Effector CD8-positive, alpha-beta T cell (primary cell): ENCODE measurements around the gene SCN5A.
"Not testable (repeated sequence)": the region's sequence is repeated elsewhere in the genome, so short reads cannot be mapped to it uniquely, and the experiment has no call there.

Experiments
- DNase-seq: peaks from one replicate; lab custom pipeline; 2025; lab: John Stamatoyannopoulos, UW

SCN5A gene

DNA sequence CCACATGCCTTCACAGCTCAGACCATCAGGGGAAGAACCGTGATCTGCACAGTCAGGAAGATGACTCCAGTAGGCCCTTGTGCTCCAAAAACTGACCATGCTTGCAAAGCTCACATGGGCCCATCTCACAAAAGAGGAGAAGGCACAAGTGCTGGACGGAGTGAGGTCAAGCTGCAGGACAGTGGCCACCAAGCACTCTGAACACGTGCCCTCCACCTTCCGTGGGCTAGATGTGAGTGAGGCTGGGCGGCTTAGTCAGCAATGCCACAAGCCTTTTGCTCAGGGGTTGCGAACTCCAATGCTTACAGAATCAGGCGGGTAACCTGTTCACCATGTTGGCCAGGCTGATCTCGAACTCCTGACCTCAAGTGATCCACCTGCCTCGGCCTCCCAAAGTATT is 70.9 kb downstream of the SCN5A start:
- no peak for DNase-seq

DNA sequence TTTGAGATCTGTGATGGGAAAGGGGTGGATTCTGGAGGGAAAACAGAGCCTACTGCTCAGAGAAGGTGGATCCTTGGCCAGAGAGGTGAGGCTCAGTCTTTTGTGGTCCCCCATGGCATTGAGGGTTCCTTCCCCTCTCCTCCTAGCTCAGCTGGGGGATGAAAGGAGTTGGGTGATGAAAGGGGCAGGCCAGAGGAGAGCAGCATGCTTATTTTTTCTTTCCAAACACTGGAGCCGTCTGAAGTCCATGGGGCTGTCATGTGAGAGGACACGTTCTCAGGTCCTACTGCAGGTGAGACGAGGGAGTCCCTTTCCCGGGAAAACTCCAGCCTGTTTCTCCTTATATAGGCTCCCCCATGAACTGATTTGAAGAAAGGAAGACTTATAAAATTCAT is 71.4 kb downstream of the SCN5A start:
- DNase-seq: no peak

- no peak for DNase-seq
Observed at GRCh38 chr3:38577371-38578080, 72.0 kb downstream of the SCN5A start.

DNA sequence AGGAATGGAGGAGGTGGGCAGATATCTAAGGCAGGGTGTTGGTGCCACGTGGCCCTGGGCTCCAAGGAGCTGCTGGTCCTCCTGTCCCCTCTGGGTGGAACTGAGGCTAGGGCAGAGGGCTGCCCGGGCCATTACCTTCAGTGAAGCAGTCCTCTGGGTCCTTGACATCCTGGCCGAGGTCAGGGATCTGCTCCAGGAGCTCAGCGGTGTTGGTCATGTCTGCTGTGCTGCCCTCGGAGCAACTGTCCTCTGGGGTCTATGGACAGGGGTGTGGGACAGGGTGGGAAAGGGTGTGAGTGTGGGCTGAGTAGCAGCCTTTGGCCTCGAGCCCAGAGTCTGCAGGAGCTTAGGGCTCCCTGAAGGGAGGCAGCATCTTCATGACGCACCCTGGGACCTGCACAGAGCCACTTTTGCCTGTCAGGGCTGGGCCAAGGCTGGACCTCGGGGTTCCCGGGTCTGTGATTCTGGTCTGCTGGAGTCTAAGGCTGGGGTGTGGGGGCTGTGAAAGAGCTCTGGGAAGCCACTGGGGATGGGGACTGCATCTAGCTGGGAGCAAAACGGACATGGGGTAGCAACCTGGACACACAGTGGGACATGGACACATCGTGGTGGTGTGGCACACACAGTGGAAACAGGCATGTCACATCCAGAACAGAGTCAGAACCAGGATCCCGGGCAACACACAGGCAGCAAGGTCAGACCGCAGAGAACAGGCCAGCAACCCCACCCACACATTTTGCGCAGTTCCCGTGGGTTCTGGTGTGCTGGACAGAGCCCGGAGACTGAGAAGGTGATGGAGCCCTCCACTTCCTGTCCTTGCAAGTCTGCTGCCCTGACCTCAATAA is 72.7 kb downstream of the SCN5A start:
- no peak for DNase-seq

DNA sequence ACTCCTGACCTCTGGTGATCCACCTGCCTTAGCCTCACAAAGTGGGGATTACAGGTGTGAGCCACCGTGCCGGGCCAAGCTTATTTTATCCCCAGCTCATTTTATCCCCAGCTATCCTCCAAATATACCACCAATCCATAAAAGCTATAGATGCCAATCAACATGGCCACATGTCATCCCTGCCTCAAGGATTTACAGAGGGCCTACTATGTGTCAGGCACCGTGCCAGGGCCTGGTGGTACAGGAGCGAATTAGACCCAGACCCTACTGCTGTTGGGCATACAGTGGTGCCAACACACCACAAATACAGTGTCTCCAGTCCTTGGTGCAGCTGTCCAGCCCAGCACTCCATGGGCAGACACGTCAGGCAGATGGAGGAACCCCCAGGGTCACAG is 73.4 kb downstream of the SCN5A start:
- DNase-seq: no peak

GRCh38 chr3:38575279-38575843 is 74.1 kb downstream of the SCN5A start:
- no peak for DNase-seq

- no peak for DNase-seq
Observed at GRCh38 chr3:38574411-38575278, 74.8 kb downstream of the SCN5A start.

DNA sequence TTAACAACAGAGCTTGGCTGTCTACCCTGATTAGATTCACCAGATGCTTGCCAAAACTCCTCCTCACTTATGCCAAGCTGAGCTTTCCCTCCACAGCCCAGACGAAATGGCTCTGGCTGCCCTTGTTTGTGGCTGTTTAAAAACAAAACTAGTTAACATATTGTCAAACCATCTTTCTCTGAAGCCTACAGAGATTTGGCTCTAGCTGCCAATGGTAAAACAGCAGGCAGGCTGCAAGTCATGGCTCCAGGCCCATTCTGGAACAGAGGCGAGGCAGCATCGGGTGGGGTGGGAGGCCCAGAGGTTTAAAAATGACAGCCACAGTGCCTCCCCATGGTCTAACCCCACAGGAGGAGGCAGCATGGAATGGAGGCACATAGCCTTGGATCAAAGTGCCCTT is 75.9 kb downstream of the SCN5A start:
- no peak for DNase-seq

DNA sequence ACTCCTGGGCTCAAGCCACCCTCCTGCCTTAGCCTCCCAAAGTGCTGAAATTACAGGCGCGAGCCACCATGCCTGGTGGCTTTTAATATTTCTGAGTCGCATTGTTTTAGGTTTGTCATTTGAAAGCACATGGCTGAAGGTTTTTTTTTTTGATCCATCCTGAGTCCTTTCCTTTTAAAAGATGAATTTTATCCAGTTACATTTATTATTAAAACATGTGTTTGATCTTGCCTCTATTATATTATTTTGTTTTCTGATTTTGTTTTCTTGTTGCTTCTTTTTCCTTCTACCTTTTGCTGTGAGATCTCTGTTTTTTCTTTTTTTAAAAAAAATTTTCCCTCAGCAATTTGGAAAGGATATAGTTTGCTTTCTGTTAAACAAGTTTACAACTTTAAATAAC is 76.4 kb downstream of the SCN5A start:
- no peak for DNase-seq

DNA sequence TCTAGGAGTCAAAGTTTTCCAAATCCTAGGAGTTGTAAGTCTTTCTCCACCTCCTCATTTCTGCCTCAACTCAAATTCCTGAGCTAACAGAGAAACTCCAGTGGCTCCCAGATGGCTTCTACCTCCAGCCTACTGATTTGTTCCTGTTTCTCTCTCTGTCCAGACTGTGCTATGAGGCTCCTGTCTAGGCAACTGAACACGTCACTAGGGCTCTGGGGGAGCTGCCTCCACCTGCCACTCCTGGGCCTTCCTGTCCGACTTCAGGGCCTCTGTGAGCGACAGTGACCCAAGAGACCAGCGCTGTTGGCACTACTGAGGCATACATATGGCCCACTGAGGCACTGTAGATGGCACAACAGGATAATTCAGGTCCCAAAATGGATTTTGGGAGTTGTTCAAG is 82.0 kb downstream of the SCN5A start:
- DNase-seq: no peak

GRCh38 chr3:38566794-38567193 is 82.7 kb downstream of the SCN5A start:
- not testable (repeated sequence) for DNase-seq

DNA sequence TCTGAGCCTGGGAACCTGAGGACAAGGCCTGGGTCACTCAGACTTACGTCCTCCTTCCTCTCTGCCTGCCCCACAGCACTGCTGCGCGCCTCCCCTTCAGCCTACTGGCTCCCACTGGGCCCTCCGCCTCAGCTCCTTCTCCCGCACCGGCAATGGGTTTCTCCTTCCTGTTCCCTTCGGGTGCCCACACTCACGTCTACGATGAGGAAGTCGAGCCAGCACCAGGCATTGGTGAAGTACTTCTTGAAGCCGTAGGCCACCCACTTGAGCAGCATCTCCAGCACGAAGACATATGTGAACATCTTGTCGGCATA is 83.3 kb downstream of the SCN5A start:
- DNase-seq: no peak

DNA sequence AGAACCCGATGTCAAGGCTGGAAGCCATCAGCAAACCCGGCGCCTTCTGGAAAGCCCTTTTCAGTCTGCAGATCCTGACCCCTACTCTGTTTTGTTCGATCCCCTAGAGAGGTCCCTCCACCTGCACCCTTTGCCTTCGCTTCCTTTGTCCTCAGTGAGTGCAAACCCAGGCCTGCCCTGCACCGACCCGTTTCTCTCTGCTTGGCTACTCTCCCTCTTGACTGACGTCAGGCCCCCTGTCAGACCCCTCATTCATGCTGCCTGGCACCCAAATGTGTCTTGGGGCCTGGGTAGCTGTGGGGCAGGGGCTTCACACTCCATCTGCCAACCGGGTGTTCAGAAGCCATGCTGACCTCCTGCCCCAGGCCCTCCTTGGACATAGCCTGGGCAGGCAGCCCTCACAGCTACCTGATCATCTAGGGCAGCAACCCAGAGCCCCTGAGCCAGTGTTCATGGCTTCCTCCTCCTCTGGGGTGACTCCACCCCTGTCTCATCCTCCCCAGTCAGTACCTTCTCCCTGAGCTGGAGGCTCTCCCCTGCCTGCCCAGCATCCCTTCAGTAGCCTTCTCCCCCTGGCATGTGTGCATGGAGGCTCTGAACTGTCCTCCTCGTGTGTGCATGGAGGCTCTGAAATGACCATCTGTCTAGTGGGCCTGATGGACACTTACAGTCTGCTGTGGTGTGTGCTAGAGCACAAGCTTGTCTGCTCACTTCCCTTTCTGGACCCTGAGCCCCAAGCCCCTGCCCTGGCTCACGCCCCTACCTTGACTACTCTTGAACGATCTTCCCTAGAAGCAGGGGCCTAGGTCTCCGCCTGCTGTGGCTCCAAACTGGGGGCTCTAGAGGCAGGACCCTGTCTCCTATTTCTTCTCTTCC is 83.9 kb downstream of the SCN5A start:
- DNase-seq: no peak

DNA sequence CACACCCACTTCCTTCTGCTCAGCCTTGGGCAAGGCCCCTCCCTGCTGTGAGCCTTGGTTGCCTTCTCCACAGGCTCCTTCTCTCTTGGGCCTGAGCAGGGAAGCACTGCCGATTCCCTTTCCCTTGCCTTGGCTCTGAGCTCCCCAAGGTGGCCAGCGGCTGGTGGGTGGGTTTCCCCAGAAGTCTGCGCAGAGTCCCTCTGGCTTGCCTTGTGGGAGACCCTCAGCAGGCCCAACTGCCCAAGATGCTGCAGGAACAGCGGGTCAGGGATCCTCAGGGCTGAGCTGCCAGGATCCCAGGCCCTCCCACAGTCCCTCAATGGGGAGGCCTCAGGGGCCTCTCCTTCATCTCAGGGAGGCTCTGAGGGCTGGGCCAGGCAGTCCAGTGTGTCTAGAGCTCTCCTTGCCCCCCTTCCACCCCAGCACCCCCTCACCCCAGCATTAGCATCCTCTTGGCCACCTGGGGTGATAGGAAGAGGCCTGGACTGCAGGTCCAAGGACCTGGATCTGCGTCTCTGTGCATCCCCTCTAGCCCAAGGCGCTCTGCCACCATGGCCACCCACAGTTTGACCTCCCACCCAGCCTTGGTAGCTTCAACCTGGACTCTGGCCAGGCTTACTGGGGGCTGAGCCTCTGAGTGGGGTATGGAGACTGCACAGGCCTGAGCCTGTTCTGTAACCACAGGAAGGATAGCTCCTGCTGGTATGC is 84.7 kb downstream of the SCN5A start:
- no peak for DNase-seq

GRCh38 chr3:38563886-38564270 is 85.6 kb downstream of the SCN5A start:
- DNase-seq: no peak

GRCh38 chr3:38563070-38563885 is 86.2 kb downstream of the SCN5A start:
- DNase-seq: no peak

GRCh38 chr3:38562467-38562925 is 87.0 kb downstream of the SCN5A start:
- no peak for DNase-seq

GRCh38 chr3:38561746-38562466 is 87.6 kb downstream of the SCN5A start:
- no peak for DNase-seq
